HG03457 (cell line): ENCODE results near the gene FBXO31.

Experiments
- ATAC-seq: cut with Tn5 transposase; IDR thresholded peaks from one replicate; pipeline ENCODE4 v1.9.1; 2021; ENCODE audit warnings: moderate number of reproducible peaks; ENCODE audit not compliant: unreplicated experiment

FBXO31 gene

GRCh38 chr16:87383505-87384161, at the start of gene FBXO31:
Gene FBXO31 (minus strand): TSS chr16:87383776. CDS start chr16:87383744, 32 bp downstream.
- peak; percentile 37 for ATAC-seq

GRCh38 chr16:87432330-87432915, 48.8 kb upstream of the FBXO31 start:
- no peak for ATAC-seq

- no peak for ATAC-seq
Observed at GRCh38 chr16:87431926-87432325, 48.4 kb upstream of the FBXO31 start.

- ATAC-seq = no peak
Observed at GRCh38 chr16:87426423-87427215, 43.0 kb upstream of the FBXO31 start.

GRCh38 chr16:87425941-87426340, 42.4 kb upstream of the FBXO31 start:
- ATAC-seq = no peak

GRCh38 chr16:87424266-87424665, 40.7 kb upstream of the FBXO31 start:
- ATAC-seq = no peak

GRCh38 chr16:87423429-87423828, 39.9 kb upstream of the FBXO31 start:
- no peak for ATAC-seq

GRCh38 chr16:87422106-87422505, 38.5 kb upstream of the FBXO31 start:
- no peak for ATAC-seq

- no peak for ATAC-seq
Observed at GRCh38 chr16:87421003-87421912, 37.7 kb upstream of the FBXO31 start.

GRCh38 chr16:87420026-87421002, 36.7 kb upstream of the FBXO31 start:
- ATAC-seq = no peak

- ATAC-seq = no peak
Observed at GRCh38 chr16:87418644-87419043, 35.1 kb upstream of the FBXO31 start.

GRCh38 chr16:87418216-87418615, 34.6 kb upstream of the FBXO31 start:
- no peak for ATAC-seq

- ATAC-seq = no peak
Observed at GRCh38 chr16:87417528-87417910, 33.9 kb upstream of the FBXO31 start.

- ATAC-seq = no peak
Observed at GRCh38 chr16:87416826-87417527, 33.4 kb upstream of the FBXO31 start.

GRCh38 chr16:87415441-87415840, 31.9 kb upstream of the FBXO31 start:
- no peak for ATAC-seq

GRCh38 chr16:87414251-87414680, 30.7 kb upstream of the FBXO31 start:
- ATAC-seq = no peak

GRCh38 chr16:87412996-87413421, 29.4 kb upstream of the FBXO31 start:
- ATAC-seq = no peak

GRCh38 chr16:87412371-87412995, 28.9 kb upstream of the FBXO31 start:
- ATAC-seq = no peak
